ENCODE data around the gene CYBA. TPM values are rescaled to one million over a fixed set of nuclear protein-coding genes. Genes with fewer than 3 reads are reported as not detected.

The CYBA gene
- total RNA-seq, 1 experiment from 2014 or later = 351 TPM

GRCh38 chr16:88608076-88608475 is 42.8 kb downstream of the CYBA start:
- POLR2A ChIA-PET = no interaction called here
- Histone ChIP-seq H3K4me1 (no peaks in the 10 kb centered on the region), H3K4me3 (ENCODE audit: low read depth, low read length) (no peak overlapping the region), H3K9me3 (no peaks in the 10 kb centered on the region), H3K27me3 (replicated peaks; ENCODE audit: control insufficient read depth, insufficient read depth, low read length) (no peaks in the 10 kb centered on the region), H3K36me3 (ENCODE audit: control insufficient read depth, insufficient read depth, low read length) (no peaks in the 10 kb centered on the region)
- H3K4me1 Mint-ChIP-seq (ENCODE audit: low read depth, unreplicated experiment) = no peaks in the 10 kb centered on the region
- intact Hi-C loops (cut with micrococcal nuclease; ENCODE audit: unreplicated experiment) = no loop called here
- no peaks in the 10 kb centered on the region for H3K27me3 Mint-ChIP-seq (ENCODE audit: insufficient read depth, unreplicated experiment)
- DNase-seq = no peak
- H3K27ac Mint-ChIP-seq (ENCODE audit: unreplicated experiment) = no peak overlapping the region
- peaks cover 72% of the 10 kb centered on the region for H3K36me3 Mint-ChIP-seq (ENCODE audit: insufficient read depth, unreplicated experiment)
- H3K9me3 Mint-ChIP-seq (ENCODE audit: unreplicated experiment) = no peaks in the 10 kb centered on the region
- CTCF ChIA-PET = no interaction called here
- no peak for TF ChIP-seq CTCF (IDR thresholded peaks at IDR 0.05; ENCODE audit: insufficient read depth in 1 of 2, low read depth in 1 of 2, low read length in 1 of 2, severe bottlenecking in 1 of 2, unreplicated experiment in 1 of 2)
- BruUV-seq (replicated peaks) = no TSS peak
- H3K4me3 Mint-ChIP-seq (ENCODE audit: unreplicated experiment) = no peak overlapping the region

DNA sequence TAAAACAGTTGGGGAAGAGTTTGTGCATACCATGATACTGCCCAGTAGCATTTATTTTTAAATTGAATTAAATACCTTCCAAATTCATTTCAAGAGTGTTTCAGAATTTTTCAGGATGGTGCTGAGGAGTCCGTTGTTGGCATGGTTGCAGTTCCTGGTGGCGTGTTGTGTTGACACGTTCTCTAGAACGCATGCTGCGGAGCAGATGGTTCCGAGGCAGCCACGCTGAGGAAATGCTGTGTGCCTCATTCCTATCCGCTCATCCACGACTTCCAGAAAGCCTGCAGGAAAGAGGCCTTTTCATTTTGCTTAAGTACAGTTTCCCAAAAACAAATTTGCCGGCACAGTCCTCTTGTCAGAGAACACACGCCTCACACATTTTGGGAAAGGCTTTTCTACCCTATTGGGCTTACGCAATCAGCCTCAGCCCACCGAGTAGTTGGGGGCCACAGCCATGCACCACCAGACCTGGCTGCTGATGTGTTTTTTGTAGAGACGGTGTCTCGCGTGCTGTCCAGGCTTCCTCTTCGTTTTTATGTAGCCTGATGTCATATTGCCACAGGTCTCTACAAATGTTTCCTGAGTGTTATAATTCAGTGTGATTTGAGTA is 44.6 kb downstream of the CYBA start:
- Histone ChIP-seq H3K4me3 (ENCODE audit: low read depth, low read length) (no peak overlapping the region), H3K36me3 (ENCODE audit: control insufficient read depth, insufficient read depth, low read length) (peaks cover 2% of the 10 kb centered on the region; the same call in 1 of the 2 replicates), H3K27me3 (replicated peaks; ENCODE audit: control insufficient read depth, insufficient read depth, low read length) (no peaks in the 10 kb centered on the region), H3K9me3 (no peaks in the 10 kb centered on the region), H3K4me1 (no peaks in the 10 kb centered on the region)
- Mint-ChIP-seq H3K4me1 (ENCODE audit: low read depth, unreplicated experiment) (no peaks in the 10 kb centered on the region), H3K4me3 (ENCODE audit: unreplicated experiment) (no peak overlapping the region), H3K27me3 (ENCODE audit: insufficient read depth, unreplicated experiment) (no peaks in the 10 kb centered on the region), H3K9me3 (ENCODE audit: unreplicated experiment) (no peaks in the 10 kb centered on the region), H3K27ac (ENCODE audit: unreplicated experiment) (no peak overlapping the region), H3K36me3 (ENCODE audit: insufficient read depth, unreplicated experiment) (peaks cover 84% of the 10 kb centered on the region)
- BruUV-seq (replicated peaks) = no TSS peak
- POLR2A ChIA-PET = no interaction called here
- intact Hi-C loops (cut with micrococcal nuclease; ENCODE audit: unreplicated experiment) = no loop called here
- DNase-seq = no peak
- no peak for TF ChIP-seq CTCF (IDR thresholded peaks at IDR 0.05; ENCODE audit: insufficient read depth in 1 of 2, low read depth in 1 of 2, low read length in 1 of 2, severe bottlenecking in 1 of 2, unreplicated experiment in 1 of 2)
- CTCF ChIA-PET = no interaction called here

GRCh38 chr16:88605186-88606147 is 45.4 kb downstream of the CYBA start:
- H3K36me3 ChIP-seq (ENCODE audit: control insufficient read depth, insufficient read depth, low read length) = peaks cover 2% of the 10 kb centered on the region; the same call in 1 of the 2 replicates
- Mint-ChIP-seq H3K27me3 (ENCODE audit: insufficient read depth, unreplicated experiment) (no peaks in the 10 kb centered on the region), H3K9me3 (ENCODE audit: unreplicated experiment) (no peaks in the 10 kb centered on the region), H3K27ac (ENCODE audit: unreplicated experiment) (no peak overlapping the region), H3K36me3 (ENCODE audit: insufficient read depth, unreplicated experiment) (peaks cover 84% of the 10 kb centered on the region), H3K4me3 (ENCODE audit: unreplicated experiment) (no peak overlapping the region), H3K4me1 (ENCODE audit: low read depth, unreplicated experiment) (no peaks in the 10 kb centered on the region)
- BruUV-seq (replicated peaks) = no TSS peak
- no peak for DNase-seq
- H3K4me3 ChIP-seq (ENCODE audit: low read depth, low read length) = no peak overlapping the region
- CTCF ChIA-PET = no interaction called here
- H3K27me3 ChIP-seq (replicated peaks; ENCODE audit: control insufficient read depth, insufficient read depth, low read length) = no peaks in the 10 kb centered on the region
- H3K9me3 ChIP-seq = no peaks in the 10 kb centered on the region
- no peaks in the 10 kb centered on the region for H3K4me1 ChIP-seq
- intact Hi-C loops (cut with micrococcal nuclease; ENCODE audit: unreplicated experiment) = no loop called here
- TF ChIP-seq CTCF (IDR thresholded peaks at IDR 0.05; ENCODE audit: insufficient read depth in 1 of 2, low read depth in 1 of 2, low read length in 1 of 2, severe bottlenecking in 1 of 2, unreplicated experiment in 1 of 2) = no peak
- POLR2A ChIA-PET = no interaction called here
